ENCODE data around the gene MPG. TPM values are rescaled to one million over a fixed set of nuclear protein-coding genes. Genes with fewer than 3 reads are reported as not detected.

Gene MPG
- total RNA-seq, 4 donors from 2014 or later = 49.1 to 107 (median 87.2) TPM

DNA sequence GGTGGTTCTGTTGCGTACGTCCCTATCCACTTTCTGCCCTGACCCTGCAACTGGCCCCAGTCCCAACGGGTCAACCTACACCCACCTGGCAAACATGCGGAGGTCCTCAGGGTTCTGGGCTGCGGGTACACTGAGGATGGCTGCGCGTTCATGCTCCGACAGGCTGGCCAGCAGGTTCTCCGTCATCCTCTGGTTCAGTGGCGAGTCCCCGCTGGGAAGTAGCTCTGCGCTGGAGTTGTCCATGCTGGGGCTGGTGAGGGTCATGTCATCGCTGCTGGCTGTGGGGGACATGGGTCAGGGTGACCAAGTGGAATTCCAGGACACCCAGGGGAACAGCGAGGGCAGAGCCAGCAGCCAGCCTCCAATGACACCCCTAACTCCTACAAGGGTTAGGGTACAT lies 10.6 kb downstream of the MPG start:
- TF ChIP-seq CTCF (IDR thresholded peaks at IDR 0.05) = no peak
- no peak for DNase-seq (ENCODE audit: low spot score)
- no peak for ATAC-seq (ENCODE audit: low FRiP score)

- no peak for TF ChIP-seq CTCF (IDR thresholded peaks at IDR 0.05)
- ATAC-seq (ENCODE audit: low FRiP score) (no peak), DNase-seq (ENCODE audit: low spot score) (no peak)
Observed at GRCh38 chr16:89391-90302, 11.6 kb downstream of the MPG start.

GRCh38 chr16:91484-91883 lies 13.5 kb downstream of the MPG start:
- DNase-seq (ENCODE audit: low spot score) = no peak
- ATAC-seq (ENCODE audit: low FRiP score) = no peak
- TF ChIP-seq CTCF (IDR thresholded peaks at IDR 0.05) = no peak

DNA sequence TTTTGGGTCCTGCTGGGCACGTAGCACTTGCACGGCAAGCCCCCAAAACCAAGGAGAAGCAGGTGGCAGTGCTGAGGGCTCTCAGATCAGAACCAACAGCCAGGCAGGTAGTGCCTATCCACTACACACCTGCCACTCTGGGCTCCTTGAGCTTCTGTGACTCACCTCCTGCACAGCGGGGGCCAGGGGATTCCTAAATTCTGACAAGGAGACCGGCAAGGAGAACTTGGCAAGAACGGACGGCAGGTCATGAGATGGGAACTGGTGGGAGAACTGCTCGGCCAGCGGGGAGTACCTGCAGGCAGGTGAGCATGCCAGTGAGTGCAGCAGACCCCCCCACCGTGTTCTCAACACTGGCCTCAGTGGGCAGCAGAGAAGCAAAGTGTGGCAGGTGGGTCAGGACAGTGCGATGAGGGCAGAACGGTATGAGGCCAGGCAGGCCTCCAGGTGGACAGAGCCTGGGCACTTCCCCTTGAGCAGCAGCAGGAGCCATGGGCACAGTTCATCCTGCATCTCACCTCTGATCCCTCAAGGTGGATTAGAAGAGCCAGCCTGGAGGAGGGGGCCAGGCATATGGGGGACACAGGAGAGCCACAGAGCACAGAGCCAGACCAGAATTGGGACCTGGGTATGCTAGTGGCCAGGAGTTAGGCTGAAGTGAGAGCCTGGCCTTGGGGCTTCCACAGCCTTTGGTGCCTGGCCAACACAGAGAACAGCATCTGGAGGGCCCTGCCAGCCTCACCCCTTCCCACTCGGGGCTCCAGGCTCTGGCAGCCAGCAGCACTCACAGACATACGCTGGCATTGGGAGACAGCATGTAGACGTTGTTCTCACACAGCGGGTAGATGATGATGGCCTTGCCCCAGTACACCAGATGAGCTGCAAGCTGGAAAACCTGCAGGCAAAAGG lies 14.7 kb downstream of the MPG start:
- no peak for ATAC-seq (ENCODE audit: low FRiP score)
- no peak for DNase-seq (ENCODE audit: low spot score)
- no peak for TF ChIP-seq CTCF (IDR thresholded peaks at IDR 0.05)

DNA sequence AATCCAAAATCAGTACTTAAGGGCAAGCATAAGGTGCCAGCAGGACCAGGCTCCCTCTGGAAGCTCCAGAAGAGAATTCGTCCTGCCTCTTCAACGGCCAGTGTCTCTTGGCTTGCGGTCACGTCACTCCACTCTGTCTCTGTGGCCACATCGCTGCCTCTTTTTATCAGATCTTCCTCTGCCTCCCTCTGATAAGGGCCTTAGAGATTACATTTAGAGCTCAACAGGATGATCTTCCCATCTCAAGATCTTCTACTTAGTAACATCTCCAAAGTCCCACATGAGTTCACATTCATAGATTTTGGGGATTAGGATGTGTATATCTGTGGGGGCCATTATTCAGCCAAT lies 16.9 kb downstream of the MPG start:
- ATAC-seq (ENCODE audit: low FRiP score) (no peak), DNase-seq (ENCODE audit: low spot score) (no peak)
- no peak for TF ChIP-seq CTCF (IDR thresholded peaks at IDR 0.05)

GRCh38 chr16:96935-97381 lies 18.9 kb downstream of the MPG start:
- TF ChIP-seq CTCF (IDR thresholded peaks at IDR 0.05) = peak in 2 of 3 donors; percentile 77 to 99
- ATAC-seq (ENCODE audit: low FRiP score) = peak; percentile 87
- DNase-seq (ENCODE audit: low spot score) = peak; percentile 86
